Trophoblast cell (in vitro differentiated cells and primary cell): ENCODE results near the gene MAGI2.

Experiments
- DNase-seq, 2 donors: peaks; one replicate each; pipeline ENCODE4 v3.0.0-alpha.2; 2016
- H2AFZ ChIP-seq: 2 replicates; pipeline ENCODE4 v1.6.1; 2013; ENCODE audit warnings: low read length, moderate library complexity, mild to moderate bottlenecking; ENCODE audit not compliant: insufficient read depth, poor library complexity
- H2AK5ac ChIP-seq: 2 replicates; pipeline ENCODE4 v1.6.1; 2013; ENCODE audit warnings: mild to moderate bottlenecking, low read length
- H2BK120ac ChIP-seq: 2 replicates; pipeline ENCODE4 v1.6.1; 2013; ENCODE audit warnings: low read length, mild to moderate bottlenecking, moderate library complexity; ENCODE audit not compliant: insufficient read depth, poor library complexity
- H2BK12ac ChIP-seq: 2 replicates; pipeline ENCODE4 v1.6.1; 2013; ENCODE audit warnings: mild to moderate bottlenecking, low read length, moderate library complexity
- H2BK5ac ChIP-seq: 2 replicates; pipeline ENCODE4 v1.6.1; 2013; ENCODE audit warnings: low read length, low read depth, moderate library complexity, mild to moderate bottlenecking; ENCODE audit not compliant: poor library complexity
- H3K14ac ChIP-seq: 2 replicates; pipeline ENCODE4 v1.6.1; 2013; ENCODE audit warnings: mild to moderate bottlenecking, low read length
- H3K18ac ChIP-seq: 2 replicates; pipeline ENCODE4 v1.6.1; 2013; ENCODE audit warnings: mild to moderate bottlenecking, low read length
- H3K23ac ChIP-seq: 2 replicates; pipeline ENCODE4 v1.6.1; 2013; ENCODE audit warnings: low read length
- H3K27ac ChIP-seq: 2 replicates; pipeline ENCODE4 v1.5.1; 2013; ENCODE audit warnings: low read depth, mild to moderate bottlenecking, inconsistent platforms, low read length, moderate library complexity
- H3K27me3 ChIP-seq: 2 replicates; pipeline ENCODE4 v1.6.1; 2013; ENCODE audit warnings: inconsistent platforms, mild to moderate bottlenecking, low read length, moderate library complexity; ENCODE audit not compliant: insufficient read depth
- H3K36me3 ChIP-seq, 2 experiments: 1 replicate in 1 of 2; 2 replicates in 1 of 2; pipeline ENCODE4 v1.6.1; 2013; ENCODE audit warnings: low read length in 2 of 2, mild to moderate bottlenecking in 2 of 2, moderate library complexity in 1 of 2; ENCODE audit not compliant: insufficient read depth in 2 of 2, control insufficient read depth in 1 of 2
- H3K4ac ChIP-seq: 2 replicates; pipeline ENCODE4 v1.6.1; 2013; ENCODE audit warnings: low read depth, mild to moderate bottlenecking, low read length, moderate library complexity
- H3K4me1 ChIP-seq, 2 experiments: 1 replicate in 1 of 2; 2 replicates in 1 of 2; pipeline ENCODE4 v1.6.1; 2013; ENCODE audit warnings: low read length in 2 of 2, mild to moderate bottlenecking in 2 of 2, moderate library complexity in 1 of 2; ENCODE audit not compliant: insufficient read depth in 2 of 2, control insufficient read depth in 1 of 2
- H3K4me2 ChIP-seq: 2 replicates; pipeline ENCODE4 v1.6.1; 2013; ENCODE audit warnings: inconsistent platforms, mild to moderate bottlenecking, low read length, moderate library complexity
- H3K4me3 ChIP-seq: 2 replicates; pipeline ENCODE4 v1.5.1; 2013; ENCODE audit warnings: mild to moderate bottlenecking, low read depth, low read length, inconsistent platforms
- H3K79me1 ChIP-seq: one replicate; pipeline ENCODE4 v1.6.1; 2013; ENCODE audit warnings: low read length
- H3K79me2 ChIP-seq: 2 replicates; pipeline ENCODE4 v1.6.1; 2013; ENCODE audit warnings: low read length, mild to moderate bottlenecking; ENCODE audit not compliant: control insufficient read depth, insufficient read depth, poor library complexity
- H3K9ac ChIP-seq: 2 replicates; pipeline ENCODE4 v1.6.1; 2013; ENCODE audit warnings: mild to moderate bottlenecking, low read length
- H3K9me3 ChIP-seq: 2 replicates; pipeline ENCODE4 v1.6.1; 2013; ENCODE audit warnings: low read depth, mild to moderate bottlenecking, control low read depth, inconsistent platforms, low read length; ENCODE audit not compliant: insufficient read depth
- H4K12ac ChIP-seq: 2 replicates; pipeline ENCODE4 v1.6.1; 2013; ENCODE audit warnings: low read depth, mild to moderate bottlenecking, low read length, moderate library complexity
- H4K8ac ChIP-seq: 2 replicates; pipeline ENCODE4 v1.6.1; 2013; ENCODE audit warnings: low read depth, mild to moderate bottlenecking, low read length, moderate library complexity
- H4K91ac ChIP-seq: one replicate; pipeline ENCODE4 v1.6.1; 2013; ENCODE audit warnings: low read depth, mild to moderate bottlenecking, low read length, moderate library complexity
- WGBS: extraction: QIAGEN DNeasy Blood & Tissue Kit; methylation state at CpG from one replicate; pipeline ENCODE4 v1.1.7; 2013; ENCODE audit warnings: missing lambda C conversion rate; ENCODE audit not compliant: insufficient read length, insufficient coverage; ENCODE audit errors: extremely low coverage; 5-methylcytosine and 5-hydroxymethylcytosine counted together

MAGI2 gene

GRCh38 chr7:78279457-78279856 is 1174.0 kb downstream of the MAGI2 start:
- H4K91ac ChIP-seq = no peak overlapping the region
- no peaks in the 10 kb centered on the region for H3K9me3 ChIP-seq
- H4K12ac ChIP-seq = no peak overlapping the region
- no peak overlapping the region for H2AK5ac ChIP-seq
- H3K23ac ChIP-seq = no peak overlapping the region
- no peak overlapping the region for H3K18ac ChIP-seq
- H3K27ac ChIP-seq = no peak overlapping the region
- H3K36me3 ChIP-seq = no peaks in the 10 kb centered on the region
- H3K4ac ChIP-seq = no peak overlapping the region
- no peak overlapping the region for H2AFZ ChIP-seq
- no peaks in the 10 kb centered on the region for H3K4me1 ChIP-seq
- no peak overlapping the region for H4K8ac ChIP-seq
- WGBS = no CpG with 5 or more reads among the region's 1 CpG
- no peak overlapping the region for H2BK5ac ChIP-seq
- no peaks in the 10 kb centered on the region for H3K27me3 ChIP-seq
- H3K9ac ChIP-seq = no peak overlapping the region
- H3K14ac ChIP-seq = no peak overlapping the region
- no peaks in the 10 kb centered on the region for H3K79me1 ChIP-seq
- H3K79me2 ChIP-seq = no peaks in the 10 kb centered on the region
- DNase-seq = no peak
- H2BK120ac ChIP-seq = no peak overlapping the region
- H2BK12ac ChIP-seq = no peak overlapping the region
- H3K4me3 ChIP-seq = no peak overlapping the region
- no peak overlapping the region for H3K4me2 ChIP-seq

- no peaks in the 10 kb centered on the region for H3K79me1 ChIP-seq
- no peaks in the 10 kb centered on the region for H3K79me2 ChIP-seq
- H4K8ac ChIP-seq = no peak overlapping the region
- no peak overlapping the region for H2AK5ac ChIP-seq
- H3K18ac ChIP-seq = no peak overlapping the region
- WGBS = no CpG with 5 or more reads among the region's 4 CpGs
- DNase-seq = no peak
- no peak overlapping the region for H3K9ac ChIP-seq
- no peak overlapping the region for H2BK120ac ChIP-seq
- no peak overlapping the region for H4K12ac ChIP-seq
- no peak overlapping the region for H3K14ac ChIP-seq
- no peak overlapping the region for H3K4me3 ChIP-seq
- H4K91ac ChIP-seq = no peak overlapping the region
- H3K27ac ChIP-seq = no peak overlapping the region
- no peak overlapping the region for H2AFZ ChIP-seq
- no peaks in the 10 kb centered on the region for H3K9me3 ChIP-seq
- no peak overlapping the region for H3K23ac ChIP-seq
- no peak overlapping the region for H2BK5ac ChIP-seq
- no peak overlapping the region for H2BK12ac ChIP-seq
- H3K4me2 ChIP-seq = no peak overlapping the region
- no peak overlapping the region for H3K4ac ChIP-seq
- H3K27me3 ChIP-seq = no peaks in the 10 kb centered on the region
- H3K36me3 ChIP-seq = no peaks in the 10 kb centered on the region
- H3K4me1 ChIP-seq = no peaks in the 10 kb centered on the region
Observed at GRCh38 chr7:78279032-78279431, 1174.4 kb downstream of the MAGI2 start.

DNA sequence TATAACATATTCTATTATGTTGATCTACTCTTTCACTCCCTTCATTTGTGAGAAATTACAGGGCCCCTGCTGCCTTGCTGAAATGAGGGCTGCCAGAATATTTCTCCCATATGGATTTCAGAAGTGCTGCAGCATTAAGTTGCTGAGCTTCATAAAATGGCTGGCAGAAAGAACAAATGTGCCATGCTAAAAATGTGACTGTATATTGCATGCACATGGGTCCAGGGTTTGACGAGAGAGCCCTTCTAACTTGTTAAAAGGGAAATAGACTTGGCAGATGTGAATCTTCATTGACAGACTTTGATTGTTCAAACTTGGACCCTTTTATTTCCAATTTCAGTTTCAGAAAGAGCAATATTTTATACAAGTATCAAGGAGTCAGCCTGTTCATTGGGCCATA is 1186.3 kb downstream of the MAGI2 start:
- H3K9me3 ChIP-seq = no peaks in the 10 kb centered on the region
- DNase-seq = no peak
- no peak overlapping the region for H4K91ac ChIP-seq
- no peaks in the 10 kb centered on the region for H3K79me2 ChIP-seq
- H2BK5ac ChIP-seq = no peak overlapping the region
- no peak overlapping the region for H3K4me3 ChIP-seq
- no peak overlapping the region for H3K27ac ChIP-seq
- H3K36me3 ChIP-seq = no peaks in the 10 kb centered on the region
- H2AK5ac ChIP-seq = no peak overlapping the region
- no peak overlapping the region for H4K12ac ChIP-seq
- H2BK12ac ChIP-seq = no peak overlapping the region
- no CpG with 5 or more reads among the region's 1 CpG for WGBS
- H3K4me1 ChIP-seq = no peaks in the 10 kb centered on the region
- H3K18ac ChIP-seq = no peak overlapping the region
- H3K14ac ChIP-seq = no peak overlapping the region
- H3K23ac ChIP-seq = no peak overlapping the region
- no peak overlapping the region for H2BK120ac ChIP-seq
- H2AFZ ChIP-seq = no peak overlapping the region
- H3K9ac ChIP-seq = no peak overlapping the region
- no peak overlapping the region for H3K4ac ChIP-seq
- H3K27me3 ChIP-seq = no peaks in the 10 kb centered on the region
- H4K8ac ChIP-seq = no peak overlapping the region
- no peaks in the 10 kb centered on the region for H3K79me1 ChIP-seq
- H3K4me2 ChIP-seq = no peak overlapping the region

- no peak overlapping the region for H2BK12ac ChIP-seq
- no peak overlapping the region for H3K9ac ChIP-seq
- no peak overlapping the region for H3K14ac ChIP-seq
- no peaks in the 10 kb centered on the region for H3K36me3 ChIP-seq
- H2AFZ ChIP-seq = no peak overlapping the region
- no peak overlapping the region for H2BK5ac ChIP-seq
- WGBS = no CpG with 5 or more reads among the region's 4 CpGs
- no peaks in the 10 kb centered on the region for H3K79me2 ChIP-seq
- H3K4me1 ChIP-seq = no peaks in the 10 kb centered on the region
- no peak overlapping the region for H3K4me2 ChIP-seq
- no peak overlapping the region for H3K4me3 ChIP-seq
- no peak overlapping the region for H2BK120ac ChIP-seq
- H3K23ac ChIP-seq = no peak overlapping the region
- H3K27me3 ChIP-seq = no peaks in the 10 kb centered on the region
- H3K9me3 ChIP-seq = no peaks in the 10 kb centered on the region
- no peak overlapping the region for H3K27ac ChIP-seq
- H2AK5ac ChIP-seq = no peak overlapping the region
- no peak overlapping the region for H3K4ac ChIP-seq
- H4K91ac ChIP-seq = no peak overlapping the region
- H3K18ac ChIP-seq = no peak overlapping the region
- H3K79me1 ChIP-seq = no peaks in the 10 kb centered on the region
- no peak overlapping the region for H4K12ac ChIP-seq
- no peak for DNase-seq
- H4K8ac ChIP-seq = no peak overlapping the region
Observed at GRCh38 chr7:78265486-78265885, 1188.0 kb downstream of the MAGI2 start.
